Psoas muscle (tissue), 8 donors: ENCODE data around the gene ZC3HAV1. TPM values are rescaled to one million over a fixed set of nuclear protein-coding genes. Genes with fewer than 3 reads are reported as not detected.

Experiments used
- ATAC-seq, 4 donors: fragments of 200-7000 bp; cut with Tn5 transposase; one replicate each; pipeline ENCODE4 v1.9.1; 2020; ENCODE audit warnings: moderate library complexity in 3 of 4, mild to moderate bottlenecking in 2 of 4
- DNase-seq, 2 donors: peaks; one replicate each; pipeline ENCODE4 v3.0.0-alpha.2; 2020
- H3K27ac ChIP-seq: fragments of 200-600 bp; one replicate; pipeline ENCODE4 v1.8.0; 2022
- H3K27me3 ChIP-seq, 3 donors: fragments of 200-600 bp in 1 of 3; one replicate each; pipeline versions ENCODE4 v1.6.1 to v1.8.0; 2013 to 2022; ENCODE audit warnings: low read length in 2 of 3, mild to moderate bottlenecking in 2 of 3, moderate library complexity in 1 of 3; ENCODE audit not compliant: insufficient read depth in 3 of 3
- H3K36me3 ChIP-seq, 2 donors: fragments of 200-600 bp in 1 of 2; one replicate each; pipeline versions ENCODE4 v1.6.1 to v1.8.0; 2013 to 2022; ENCODE audit warnings: low read depth in 1 of 2, mild to moderate bottlenecking in 1 of 2, moderate library complexity in 1 of 2; ENCODE audit not compliant: insufficient read depth in 1 of 2
- H3K4me1 ChIP-seq: fragments of 200-600 bp; one replicate; pipeline ENCODE4 v1.8.0; 2022
- H3K4me3 ChIP-seq: fragments of 200-600 bp; one replicate; pipeline ENCODE4 v1.8.0; 2022; ENCODE audit warnings: mild to moderate bottlenecking
- H3K9me3 ChIP-seq: fragments of 200-600 bp; one replicate; pipeline ENCODE4 v1.8.0; 2022
- CTCF ChIP-seq: fragments of 200-600 bp; IDR thresholded peaks from one replicate; pipeline ENCODE4 v1.8.0; 2022; ENCODE audit warnings: antibody characterized with exemption
- WGBS, 3 donors: extraction: QIAGEN DNeasy Blood & Tissue Kit; methylation state at CpG; one replicate each; pipeline versions ENCODE4 v1.1.6 to v1.1.7; 2013; 5-methylcytosine and 5-hydroxymethylcytosine counted together
- intact Hi-C, 2 donors: fragments of 100-400 bp; cut with DNase I; formaldehyde crosslinking; loops; one replicate each; pipeline versions ENCODE4 v1.11.0 to v1.14.2; 2022
- polyA plus RNA-seq, 3 donors: library from polyadenylated mRNA; stranded (reverse); fragments of 200-250 nt; gene quantifications; one replicate each; pipeline ENCODE4 v1.2.3, GENCODE V29; 2013
- total RNA-seq, 4 donors: library from RNA; stranded (reverse); fragmentation: NEBNext Ultra II Directional in 2 of 4; extraction: Animal tissue kit (Norgen Biotek cat#: 25700) in 2 of 4; gene quantifications; one replicate each; pipeline versions ENCODE4 v1.2.1 to v1.2.4, GENCODE V29; 2021 to 2023
- donor health status: healthy with polysubstance abuse.
- donor health status: DM: no; HTN: no; CAD: no; lungs with moderate emphysema.
- donor health status: Bipolar disorder and iron deficiency.
- donor health status: healthy.
- donor health status: DM: yes; HTN: yes; CAD: no.
- donor health status: DM: no; HTN: no; CAD: no.
- donor health status: DM: no; HTN: no; CAD: no.
- donor health status: DM: yes; HTN: yes; CAD: no.

ZC3HAV1 gene
- total and polyA plus RNA-seq, 7 donors = 1.6 to 5.3 (median 3.9) TPM

- no peak for TF ChIP-seq CTCF
- H3K36me3 ChIP-seq = peaks cover 0 to 24% of the 10 kb centered on the region in 2 donors
- no peak overlapping the region for H3K27ac ChIP-seq
- 93 to 95% (median 94%) methylated on average over 15 of the region's 15 CpGs for WGBS, 3 donors
- no peaks in the 10 kb centered on the region for H3K27me3 ChIP-seq
- no peak overlapping the region for H3K4me3 ChIP-seq
- H3K4me1 ChIP-seq = peaks cover 2% of the 10 kb centered on the region
- intact Hi-C loops = no loop called here
- ATAC-seq (no peak), DNase-seq (no peak)
- no peaks in the 10 kb centered on the region for H3K9me3 ChIP-seq
Measured at GRCh38 chr7:139091677-139091996, 17.9 kb downstream of the ZC3HAV1 start.

- H3K27me3 ChIP-seq = no peaks in the 10 kb centered on the region
- no peak overlapping the region for H3K4me3 ChIP-seq
- WGBS, 3 donors = 85 to 89% (median 88%) methylated on average over 2 of the region's 2 CpGs
- ATAC-seq (no peak), DNase-seq (no peak)
- intact Hi-C loops = no loop called here
- H3K36me3 ChIP-seq = peaks cover 0 to 31% of the 10 kb centered on the region in 2 donors
- TF ChIP-seq CTCF = no peak
- no peaks in the 10 kb centered on the region for H3K4me1 ChIP-seq
- no peaks in the 10 kb centered on the region for H3K9me3 ChIP-seq
- no peak overlapping the region for H3K27ac ChIP-seq
Measured at GRCh38 chr7:139089118-139089517, 20.4 kb downstream of the ZC3HAV1 start.

- Histone ChIP-seq H3K27ac (no peak overlapping the region), H3K4me1 (no peaks in the 10 kb centered on the region), H3K4me3 (no peak overlapping the region), H3K36me3 (peaks cover 0 to 36% of the 10 kb centered on the region in 2 donors), H3K9me3 (no peaks in the 10 kb centered on the region), H3K27me3 (no peaks in the 10 kb centered on the region)
- TF ChIP-seq CTCF = no peak
- ATAC-seq (no peak), DNase-seq (no peak)
- intact Hi-C loops = no loop called here
- 93 to 95% (median 95%) methylated on average over 2 of the region's 2 CpGs for WGBS, 3 donors
Measured at GRCh38 chr7:139088268-139088667, 21.3 kb downstream of the ZC3HAV1 start.

GRCh38 chr7:139087212-139087611 is 22.3 kb downstream of the ZC3HAV1 start:
- H3K27me3 ChIP-seq = no peaks in the 10 kb centered on the region
- no peak overlapping the region for H3K4me3 ChIP-seq
- DNase-seq = no peak
- no peak overlapping the region for H3K27ac ChIP-seq
- 82 to 88% (median 85%) methylated on average over 3 of the region's 3 CpGs for WGBS, 3 donors
- intact Hi-C loops = no loop called here
- no peaks in the 10 kb centered on the region for H3K9me3 ChIP-seq
- H3K4me1 ChIP-seq = no peaks in the 10 kb centered on the region
- H3K36me3 ChIP-seq = peaks cover 0 to 47% of the 10 kb centered on the region in 2 donors
- no peak for ATAC-seq
- no peak for TF ChIP-seq CTCF

GRCh38 chr7:139086454-139086853 is 23.1 kb downstream of the ZC3HAV1 start:
- intact Hi-C loops = no loop called here
- no peak for ATAC-seq
- TF ChIP-seq CTCF = no peak

More at GRCh38 chr7:139086454-139086853, 23.1 kb downstream of the ZC3HAV1 start:
- DNase-seq = no peak
- no peak overlapping the region for H3K27ac ChIP-seq
- H3K9me3 ChIP-seq = no peaks in the 10 kb centered on the region
- H3K4me3 ChIP-seq = no peak overlapping the region
- peaks cover 0 to 52% of the 10 kb centered on the region in 2 donors for H3K36me3 ChIP-seq
- H3K4me1 ChIP-seq = no peaks in the 10 kb centered on the region
- 65 to 71% (median 67%) methylated on average over 2 of the region's 2 CpGs for WGBS, 3 donors
- no peaks in the 10 kb centered on the region for H3K27me3 ChIP-seq
